Hepatocyte (in vitro differentiated cells): ENCODE data around the gene IL4I1. TPM values are rescaled to one million over a fixed set of nuclear protein-coding genes. Genes with fewer than 3 reads are reported as not detected.
A peak's percentile ranks its signal among the peaks of the same experiment; 100 is the strongest.

Experiments
- DNase-seq: peaks from one replicate; pipeline ENCODE4 v3.0.0-alpha.2; 2016; ENCODE audit warnings: low spot score
- H2AFZ ChIP-seq: fragments of 200-600 bp; sonication (generic); 2 replicates; pipeline ENCODE4 v1.6.0; 2016; ENCODE audit warnings: antibody characterized with exemption, mild to moderate bottlenecking
- H3K27ac ChIP-seq: fragments of 200-600 bp; sonication (generic); 2 replicates; pipeline ENCODE4 v1.5.1; 2016; ENCODE audit warnings: mild to moderate bottlenecking
- H3K27me3 ChIP-seq: fragments of 200-600 bp; sonication (generic); 2 replicates; pipeline ENCODE4 v1.6.1; 2016
- H3K36me3 ChIP-seq: fragments of 200-600 bp; sonication (generic); replicated peaks from 2 replicates; pipeline ENCODE4 v1.5.1; 2016; ENCODE audit warnings: low read depth; ENCODE audit not compliant: insufficient read depth
- H3K4me1 ChIP-seq: fragments of 200-600 bp; sonication (generic); 2 replicates; pipeline ENCODE4 v1.5.1; 2016; ENCODE audit warnings: mild to moderate bottlenecking, moderate library complexity; ENCODE audit not compliant: insufficient read depth
- H3K4me2 ChIP-seq: fragments of 200-600 bp; sonication (generic); 2 replicates; pipeline ENCODE4 v1.6.0; 2016
- H3K4me3 ChIP-seq: fragments of 200-600 bp; sonication (generic); 2 replicates; pipeline ENCODE4 v1.5.1; 2016; ENCODE audit warnings: mild to moderate bottlenecking
- H3K79me2 ChIP-seq: fragments of 200-600 bp; sonication (generic); 2 replicates; pipeline ENCODE4 v1.6.0; 2017; ENCODE audit warnings: mild to moderate bottlenecking
- H3K9me2 ChIP-seq: fragments of 200-600 bp; sonication (generic); replicated peaks from 2 replicates; pipeline ENCODE4 v1.6.0; 2017; ENCODE audit warnings: mild to moderate bottlenecking; ENCODE audit not compliant: insufficient read depth
- H3K9me3 ChIP-seq: fragments of 200-600 bp; sonication (generic); 2 replicates; pipeline ENCODE4 v1.5.1; 2016; ENCODE audit warnings: low read depth, mild to moderate bottlenecking
- H4K20me1 ChIP-seq: fragments of 200-600 bp; sonication (generic); 2 replicates; pipeline ENCODE4 v1.6.0; 2016; ENCODE audit warnings: mild to moderate bottlenecking; ENCODE audit not compliant: insufficient read depth, poor library complexity, severe bottlenecking
- EZH2 ChIP-seq: fragments of 200-600 bp; sonication (generic); IDR thresholded peaks from 2 replicates; pipeline ENCODE4 v1.6.1; 2016; ENCODE audit warnings: antibody characterized with exemption, mild to moderate bottlenecking, borderline replicate concordance
- EZH2phosphoT487 ChIP-seq: fragments of 200-600 bp; sonication (generic); IDR thresholded peaks from one replicate; pipeline ENCODE4 v1.6.1; 2018; ENCODE audit warnings: antibody characterized with exemption, mild to moderate bottlenecking, low read depth, moderate library complexity; ENCODE audit not compliant: unreplicated experiment, severe bottlenecking
- WGBS: methylation state at CpG from one replicate; pipeline ENCODE4 v1.1.6; 2016; ENCODE audit warnings: low lambda C conversion rate; ENCODE audit errors: missing lambda C conversion rate; 5-methylcytosine and 5-hydroxymethylcytosine counted together
- polyA plus RNA-seq: library from polyadenylated mRNA; unstranded; fragments of >200 nt; fragmentation: Nextera tagmentation; extraction: Ambion mirVana; gene quantifications from 2 replicates; pipeline ENCODE4 v1.2.1, GENCODE V29; 2016
- total RNA-seq: library from RNA; depleted of rRNA; stranded (reverse); fragments of >200 nt; gene quantifications from 2 replicates; pipeline ENCODE4 v1.2.3, GENCODE V29; 2014
- TF ChIP-seq, protein P1 (sequence below): fragments of 200-600 bp; sonication (generic); IDR thresholded peaks from 2 replicates; pipeline ENCODE4 v1.5.1; 2016; ENCODE audit warnings: antibody characterized with exemption, mild to moderate bottlenecking; ENCODE audit not compliant: poor library complexity

IL4I1 gene
- total and polyA plus RNA-seq, 2 experiments from 2014 or later = 0.33 to 0.60 TPM

DNA sequence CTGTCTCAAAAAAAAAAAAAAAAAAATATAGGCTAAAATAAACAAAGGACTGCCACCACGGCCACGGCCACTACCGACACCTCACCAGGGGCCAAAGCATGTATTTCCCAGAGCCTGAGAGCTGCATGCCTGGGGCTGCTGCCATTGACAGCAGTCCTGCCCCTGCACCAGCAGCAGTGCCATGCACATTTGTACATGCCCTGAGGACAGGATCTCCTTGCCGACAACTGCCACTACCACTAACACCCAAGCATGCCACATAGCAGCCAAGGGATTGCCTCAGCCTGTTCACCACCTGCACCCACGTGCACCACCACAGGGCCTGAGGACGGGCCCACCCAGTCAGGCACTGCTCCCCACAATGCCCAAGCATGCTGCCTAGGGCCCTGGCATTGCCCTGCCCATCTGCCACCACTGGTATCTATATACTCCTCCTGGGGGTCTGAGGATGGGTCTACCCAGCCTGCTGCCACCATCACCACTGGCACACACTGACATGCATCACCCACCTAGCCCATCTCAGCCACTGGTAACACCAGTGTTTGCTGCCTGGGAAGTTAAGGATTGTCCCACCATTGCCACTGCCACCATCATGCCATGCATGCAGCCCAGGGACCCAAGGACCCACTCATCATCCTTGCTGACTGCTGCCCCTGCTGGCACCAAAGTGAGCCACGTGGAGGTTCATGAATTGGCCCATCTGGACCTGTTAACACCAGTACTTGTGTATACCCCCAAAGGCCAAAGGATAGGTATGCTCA lies 43.2 kb upstream of the IL4I1 start:
- Histone ChIP-seq H3K4me2 (no peak overlapping the region), H4K20me1 (no peaks in the 10 kb centered on the region), H3K9me2 (no peaks in the 10 kb centered on the region), H3K4me1 (peaks cover 3% of the 10 kb centered on the region), H3K27ac (no peak overlapping the region), H3K27me3 (no peaks in the 10 kb centered on the region), H3K4me3 (no peak overlapping the region), H3K79me2 (no peaks in the 10 kb centered on the region), H3K9me3 (no peaks in the 10 kb centered on the region), H3K36me3 (no peaks in the 10 kb centered on the region), H2AFZ (no peak overlapping the region)
- no peak for DNase-seq
- WGBS = 76% methylated on average over 7 of the region's 7 CpGs
- no peak for TF ChIP-seq EZH2phosphoT487
- no peak for TF ChIP-seq EZH2
- TF ChIP-seq, protein P1, sequence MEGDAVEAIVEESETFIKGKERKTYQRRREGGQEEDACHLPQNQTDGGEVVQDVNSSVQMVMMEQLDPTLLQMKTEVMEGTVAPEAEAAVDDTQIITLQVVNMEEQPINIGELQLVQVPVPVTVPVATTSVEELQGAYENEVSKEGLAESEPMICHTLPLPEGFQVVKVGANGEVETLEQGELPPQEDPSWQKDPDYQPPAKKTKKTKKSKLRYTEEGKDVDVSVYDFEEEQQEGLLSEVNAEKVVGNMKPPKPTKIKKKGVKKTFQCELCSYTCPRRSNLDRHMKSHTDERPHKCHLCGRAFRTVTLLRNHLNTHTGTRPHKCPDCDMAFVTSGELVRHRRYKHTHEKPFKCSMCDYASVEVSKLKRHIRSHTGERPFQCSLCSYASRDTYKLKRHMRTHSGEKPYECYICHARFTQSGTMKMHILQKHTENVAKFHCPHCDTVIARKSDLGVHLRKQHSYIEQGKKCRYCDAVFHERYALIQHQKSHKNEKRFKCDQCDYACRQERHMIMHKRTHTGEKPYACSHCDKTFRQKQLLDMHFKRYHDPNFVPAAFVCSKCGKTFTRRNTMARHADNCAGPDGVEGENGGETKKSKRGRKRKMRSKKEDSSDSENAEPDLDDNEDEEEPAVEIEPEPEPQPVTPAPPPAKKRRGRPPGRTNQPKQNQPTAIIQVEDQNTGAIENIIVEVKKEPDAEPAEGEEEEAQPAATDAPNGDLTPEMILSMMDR = no peak

DNA sequence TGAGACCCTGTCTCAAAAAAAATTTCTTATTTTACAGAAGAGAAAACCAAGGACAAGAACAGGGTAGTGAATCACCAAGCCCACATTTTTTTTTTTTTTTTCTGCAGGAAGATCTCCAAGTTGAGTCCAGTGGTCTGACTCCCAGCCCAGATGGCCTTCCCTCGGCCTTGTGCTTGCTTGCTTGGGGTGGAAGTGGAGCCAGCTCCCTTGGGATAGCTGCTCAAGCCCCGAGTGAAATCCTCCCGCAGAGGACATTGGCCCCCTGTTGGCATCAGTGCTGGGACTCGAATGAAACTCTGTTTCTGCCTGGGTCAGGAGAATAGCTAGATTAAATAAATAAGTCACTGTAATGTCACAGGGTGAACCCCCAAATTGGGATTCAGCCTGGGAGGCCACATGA lies 42.0 kb upstream of the IL4I1 start:
- Histone ChIP-seq H3K9me3 (no peaks in the 10 kb centered on the region), H3K36me3 (no peaks in the 10 kb centered on the region), H3K27ac (no peak overlapping the region), H3K79me2 (no peaks in the 10 kb centered on the region), H3K4me3 (no peak overlapping the region), H3K4me2 (no peak overlapping the region), H3K9me2 (no peaks in the 10 kb centered on the region), H3K27me3 (no peaks in the 10 kb centered on the region), H2AFZ (no peak overlapping the region), H3K4me1 (peaks cover 3% of the 10 kb centered on the region), H4K20me1 (no peaks in the 10 kb centered on the region)
- DNase-seq = no peak
- 92% methylated on average over 4 of the region's 4 CpGs for WGBS
- no peak for TF ChIP-seq EZH2phosphoT487
- TF ChIP-seq, protein P1 = no peak
- TF ChIP-seq EZH2 = no peak

DNA sequence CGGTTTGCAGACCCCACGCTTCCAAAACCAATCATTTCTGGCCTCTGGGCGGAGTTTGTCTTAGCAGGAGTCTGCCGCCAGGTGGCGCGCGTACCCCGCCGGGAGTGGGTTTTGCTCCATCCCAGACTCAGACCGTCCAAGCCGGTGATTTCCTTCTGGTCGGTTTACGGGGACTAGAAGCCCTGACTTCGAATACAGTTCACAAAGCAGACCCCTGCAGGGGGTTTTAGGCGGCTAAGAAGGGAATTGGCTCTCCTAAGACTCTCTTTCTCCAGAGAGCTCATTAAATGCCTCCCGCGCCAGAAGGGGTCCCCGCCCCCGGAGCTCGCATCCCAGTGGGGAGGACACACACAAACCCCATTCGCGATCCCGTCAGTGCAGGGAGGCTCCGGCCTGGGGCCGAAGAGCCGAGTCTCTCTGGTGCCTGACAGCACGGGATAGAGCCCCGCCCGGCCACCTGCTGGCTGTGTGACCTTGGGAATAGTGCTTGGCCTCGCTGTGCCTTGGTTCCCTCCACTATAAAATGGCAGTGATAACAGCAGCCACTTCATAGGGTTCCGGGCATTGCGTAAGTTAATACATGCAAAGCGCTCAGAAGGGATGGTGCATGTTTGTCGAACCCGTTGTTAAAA lies 41.2 kb upstream of the IL4I1 start:
- no peaks in the 10 kb centered on the region for H3K27me3 ChIP-seq
- peak overlapping the region; percentile 71 for H3K4me2 ChIP-seq
- no peaks in the 10 kb centered on the region for H4K20me1 ChIP-seq
- peak overlapping the region; percentile 58 for H2AFZ ChIP-seq
- 20% methylated on average over 35 of the region's 35 CpGs for WGBS
- peaks cover 3% of the 10 kb centered on the region for H3K4me1 ChIP-seq
- peak; percentile 86 for DNase-seq
- TF ChIP-seq EZH2 = no peak
- TF ChIP-seq, protein P1 = peak; percentile 94
- no peaks in the 10 kb centered on the region for H3K79me2 ChIP-seq
- H3K4me3 ChIP-seq = no peak overlapping the region
- no peaks in the 10 kb centered on the region for H3K9me3 ChIP-seq
- no peaks in the 10 kb centered on the region for H3K36me3 ChIP-seq
- H3K9me2 ChIP-seq = no peaks in the 10 kb centered on the region
- no peak overlapping the region for H3K27ac ChIP-seq
